SIG-M5 treated with dmso at 0.1 percent for 504 hours (cell line): ENCODE data around the gene NDUFA5.
"Not testable (repeated sequence)": the region's sequence is repeated elsewhere in the genome, so short reads cannot be mapped to it uniquely, and the experiment has no call there.

Experiments used
- DNase-seq: peaks from one replicate; lab custom pipeline; 2025; ENCODE audit not compliant: unreplicated experiment; lab: John Stamatoyannopoulos, UW

Gene NDUFA5

DNA sequence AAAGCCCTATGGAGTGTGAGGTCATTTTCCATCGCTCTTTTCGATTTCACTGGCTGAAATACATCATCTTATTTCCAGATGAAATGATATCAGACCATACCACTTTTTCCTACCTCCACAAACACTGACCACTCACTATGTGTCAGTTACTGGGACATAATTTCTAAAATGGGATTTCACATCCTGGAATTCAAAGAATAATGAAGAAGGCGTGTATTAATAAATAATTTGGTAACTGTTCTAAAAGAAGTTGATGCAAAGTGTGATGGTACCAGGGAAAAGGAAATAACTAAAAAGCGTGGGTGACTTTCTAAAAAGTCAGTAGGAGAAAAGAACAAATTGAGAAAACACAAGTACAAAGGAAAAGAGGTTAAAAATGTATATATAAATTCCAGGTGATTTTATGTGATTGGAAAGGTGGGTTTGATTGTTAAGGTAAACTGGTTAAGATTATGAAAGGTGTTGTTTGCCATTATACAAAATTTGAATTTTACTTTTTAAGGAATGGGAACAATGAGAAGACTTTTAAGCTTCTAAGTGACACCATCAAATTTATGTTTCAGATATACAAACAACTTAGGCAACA is 764 bp upstream of the NDUFA5 start:
- no peak for DNase-seq

DNA sequence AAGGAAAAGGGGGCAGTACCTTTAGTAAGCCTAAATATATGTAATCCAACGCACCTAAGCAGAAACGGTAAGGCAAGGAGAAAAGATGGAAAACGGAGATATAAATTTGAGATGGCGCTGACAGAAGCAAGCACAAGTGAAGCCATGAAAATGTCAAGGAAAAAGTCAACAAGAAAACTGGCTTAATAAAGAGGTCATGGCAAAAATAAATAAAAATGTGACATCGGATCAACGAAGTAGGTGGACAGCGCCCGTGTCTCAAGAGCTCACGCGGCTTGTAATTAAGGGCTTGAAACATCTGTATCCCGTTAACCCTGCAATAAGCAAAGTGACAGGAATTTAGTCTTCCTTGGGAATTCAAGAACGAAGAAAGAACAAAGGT is 611 bp downstream of the NDUFA5 start:
- no peak for DNase-seq

DNA sequence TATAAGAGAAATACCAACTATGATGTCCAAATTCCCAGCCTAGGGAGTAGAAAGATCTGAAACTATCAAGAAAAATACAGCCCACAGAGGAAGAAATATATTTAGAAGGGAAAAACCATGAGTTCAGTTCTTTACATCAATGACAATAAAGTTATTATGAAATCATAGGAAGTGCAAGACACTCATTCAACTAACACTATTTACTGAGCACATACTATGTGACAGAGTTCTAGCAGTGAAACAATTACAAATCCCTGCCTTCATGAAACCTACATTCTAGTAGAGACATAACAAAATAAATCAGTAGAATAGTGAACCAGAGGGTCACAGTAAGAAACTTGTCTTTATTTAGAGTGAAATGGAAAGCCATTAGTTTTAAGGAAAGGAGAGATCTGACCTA is 2.1 kb downstream of the NDUFA5 start:
- DNase-seq = no peak

DNA sequence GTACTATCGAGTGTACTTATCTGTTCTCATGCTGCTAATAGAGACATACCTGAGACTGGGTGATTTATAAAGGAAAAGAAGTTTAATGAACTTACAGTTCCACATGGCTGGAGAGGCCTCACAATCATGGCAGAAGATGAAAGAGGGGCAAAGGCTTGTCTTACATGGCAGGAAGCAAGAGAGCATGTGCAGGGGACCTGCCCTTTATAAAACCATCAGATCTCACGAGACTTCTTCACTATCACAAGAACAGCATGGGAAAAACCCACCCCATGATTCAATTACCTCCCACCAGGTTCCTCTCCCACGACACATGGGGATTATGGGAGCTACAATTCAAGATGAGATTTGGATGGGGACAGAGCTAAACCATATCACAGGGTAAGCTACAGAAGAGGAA is 4.5 kb downstream of the NDUFA5 start:
- DNase-seq = no peak

DNA sequence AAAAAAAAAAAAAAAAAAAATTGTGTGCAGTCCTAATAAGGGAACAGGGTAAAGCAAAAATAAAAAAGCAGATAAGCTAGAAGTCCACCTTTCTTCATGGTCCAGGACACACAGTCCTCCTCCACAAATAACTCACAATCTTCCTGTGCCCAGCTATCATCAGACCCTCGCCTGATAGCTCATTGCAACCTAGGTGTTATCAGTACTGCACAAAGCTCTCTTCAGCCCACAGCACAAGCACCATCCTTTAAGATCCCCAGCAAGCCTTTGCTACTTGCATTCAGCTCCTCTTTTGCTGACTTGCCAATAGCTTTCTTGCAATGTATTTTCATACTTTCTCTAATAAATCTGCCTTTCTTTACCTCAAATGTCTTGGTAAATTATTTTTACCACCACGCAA is 5.0 kb downstream of the NDUFA5 start:
- DNase-seq = no peak

DNA sequence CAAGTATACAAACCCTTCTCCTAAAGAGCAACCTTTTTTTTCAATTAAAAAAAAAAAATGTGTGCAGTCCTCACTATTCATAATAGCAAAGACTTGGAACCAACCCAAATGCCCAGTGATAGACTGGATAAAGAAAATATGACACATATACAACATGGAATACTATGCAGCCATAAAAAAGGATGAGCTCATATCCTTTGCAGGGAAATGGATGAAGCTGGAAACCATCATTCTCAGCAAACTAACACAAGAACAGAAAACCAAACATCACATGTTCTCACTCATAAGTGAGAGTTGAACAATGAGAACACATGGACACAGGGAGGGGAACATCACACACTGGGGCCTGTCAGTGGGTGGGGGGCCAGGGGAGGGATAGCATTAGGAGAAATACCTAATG is 5.5 kb downstream of the NDUFA5 start:
- DNase-seq = not testable (repeated sequence)

DNA sequence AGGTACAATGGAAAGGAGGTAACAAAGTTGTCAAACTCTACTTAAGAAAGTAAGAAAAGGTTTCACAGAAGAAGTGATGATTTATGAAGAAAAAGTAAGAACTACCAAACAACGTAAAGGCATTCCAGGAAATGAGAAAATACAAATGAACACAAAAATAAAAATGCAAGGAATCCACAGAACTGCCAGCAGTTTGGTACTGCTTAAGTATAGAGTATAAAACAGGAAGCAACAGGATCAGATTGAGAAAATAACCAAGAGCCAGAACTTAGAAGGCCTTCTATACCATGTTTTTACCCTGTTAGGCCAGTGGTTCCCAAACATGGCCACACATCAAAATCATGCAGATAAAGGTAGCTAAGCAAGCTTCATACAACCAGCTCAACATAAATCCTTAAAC is 9.2 kb downstream of the NDUFA5 start:
- DNase-seq = no peak

DNA sequence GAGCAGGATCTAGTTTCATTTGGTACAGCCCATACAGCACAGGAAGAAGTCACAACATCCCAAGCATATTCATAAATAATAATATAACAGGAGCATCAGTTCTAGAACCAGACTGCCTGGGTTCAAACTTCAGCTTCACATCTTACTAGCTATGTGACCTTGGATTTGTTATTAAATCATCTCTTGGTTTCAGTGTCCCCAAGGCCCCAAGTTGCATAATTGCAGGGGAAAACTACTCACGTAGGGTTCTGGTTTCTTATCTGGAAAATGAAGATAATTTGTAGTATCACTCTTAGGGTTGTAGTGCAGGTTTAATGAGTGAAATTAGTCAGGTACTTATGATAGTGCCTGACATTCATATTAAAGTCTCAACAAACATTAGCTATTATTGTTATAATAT is 17.7 kb downstream of the NDUFA5 start:
- DNase-seq = no peak

DNA sequence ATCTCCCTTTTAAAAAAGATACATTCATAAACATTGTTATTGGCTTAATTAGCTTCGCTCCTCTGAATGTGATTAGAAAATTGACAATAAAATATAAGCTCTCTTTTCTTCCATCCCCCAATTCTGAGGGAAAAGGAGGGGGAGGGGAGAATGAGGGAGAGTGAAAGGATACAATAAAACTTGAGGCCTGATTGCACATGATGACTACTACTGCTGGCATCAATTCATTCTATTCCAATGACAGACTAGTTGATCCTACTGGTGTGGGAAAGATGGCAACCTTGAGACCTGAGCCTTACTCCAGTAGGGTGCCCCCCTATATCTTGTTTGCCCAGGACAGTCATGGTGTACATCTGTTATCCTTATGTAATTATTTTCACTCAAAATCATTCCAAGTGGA is 18.7 kb downstream of the NDUFA5 start:
- no peak for DNase-seq

DNA sequence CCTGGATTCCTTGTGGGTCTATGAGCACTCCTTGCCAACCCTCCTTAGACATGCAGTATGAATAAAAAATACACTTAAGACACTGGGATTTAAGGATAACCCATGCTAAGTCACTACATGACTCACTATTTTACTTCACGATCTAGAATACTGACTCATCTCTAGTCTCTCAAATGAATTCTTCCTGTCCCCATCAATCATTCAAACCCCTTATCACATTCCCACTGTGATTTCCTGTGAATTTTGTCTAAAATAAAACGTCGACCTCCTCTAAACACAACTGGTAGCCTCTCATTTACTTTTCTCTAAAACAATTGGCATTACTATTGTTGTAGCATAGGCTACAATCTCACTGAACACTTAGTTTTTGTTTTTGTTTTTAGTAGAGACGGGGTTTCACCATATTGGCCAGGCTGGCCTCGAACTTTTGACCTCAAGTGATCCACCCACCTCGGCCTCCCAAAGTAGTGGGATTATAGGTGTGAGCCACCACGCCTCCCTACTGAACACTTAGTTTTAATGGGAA is 19.4 kb downstream of the NDUFA5 start:
- no peak for DNase-seq

DNA sequence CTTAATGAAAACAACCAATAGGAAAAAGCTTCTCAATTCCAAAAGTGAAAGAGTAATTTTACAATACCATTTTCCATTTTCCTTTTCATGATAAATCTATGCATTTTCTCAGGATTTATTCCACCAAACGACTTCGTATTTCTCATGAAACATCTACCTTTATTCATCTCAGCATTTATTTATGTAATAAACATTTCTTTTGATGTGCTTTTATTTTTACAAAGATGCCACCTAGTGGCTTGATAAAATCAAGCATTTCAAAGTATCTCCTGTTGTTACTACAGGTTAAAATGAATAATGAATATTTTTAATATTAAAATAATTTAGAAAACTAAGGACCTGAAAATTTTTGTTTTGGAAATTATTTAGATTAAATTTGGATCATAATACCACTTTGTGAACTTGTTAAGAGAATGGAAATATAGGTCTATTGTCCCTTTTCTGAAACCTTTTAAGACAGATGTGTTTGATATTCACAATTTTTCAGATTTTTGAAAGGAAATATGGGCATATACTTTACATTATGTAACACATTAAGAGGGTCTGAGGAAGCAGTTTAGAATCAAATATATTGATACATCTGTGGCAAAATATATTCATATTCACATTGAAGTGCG is 20.5 kb downstream of the NDUFA5 start:
- no peak for DNase-seq

DNA sequence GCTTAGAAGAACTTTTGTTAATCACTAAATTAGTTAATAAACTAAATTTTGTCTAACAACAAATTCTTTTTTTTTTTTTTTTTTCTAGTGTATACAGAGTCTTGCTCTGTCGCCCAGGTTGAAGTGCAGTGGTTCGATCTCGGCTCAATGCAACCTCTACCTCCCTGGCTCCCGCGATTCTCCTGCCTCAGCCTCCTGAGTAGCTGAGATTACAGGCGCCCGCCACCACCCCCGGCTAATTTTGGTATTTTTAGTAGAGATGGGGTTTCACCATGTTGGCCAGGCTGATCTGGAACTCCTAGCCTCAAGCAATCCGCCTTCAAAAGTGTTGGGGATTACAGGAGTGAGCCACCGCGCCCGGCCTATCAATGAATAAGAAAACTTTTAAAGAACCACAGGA is 22.1 kb downstream of the NDUFA5 start:
- no peak for DNase-seq

DNA sequence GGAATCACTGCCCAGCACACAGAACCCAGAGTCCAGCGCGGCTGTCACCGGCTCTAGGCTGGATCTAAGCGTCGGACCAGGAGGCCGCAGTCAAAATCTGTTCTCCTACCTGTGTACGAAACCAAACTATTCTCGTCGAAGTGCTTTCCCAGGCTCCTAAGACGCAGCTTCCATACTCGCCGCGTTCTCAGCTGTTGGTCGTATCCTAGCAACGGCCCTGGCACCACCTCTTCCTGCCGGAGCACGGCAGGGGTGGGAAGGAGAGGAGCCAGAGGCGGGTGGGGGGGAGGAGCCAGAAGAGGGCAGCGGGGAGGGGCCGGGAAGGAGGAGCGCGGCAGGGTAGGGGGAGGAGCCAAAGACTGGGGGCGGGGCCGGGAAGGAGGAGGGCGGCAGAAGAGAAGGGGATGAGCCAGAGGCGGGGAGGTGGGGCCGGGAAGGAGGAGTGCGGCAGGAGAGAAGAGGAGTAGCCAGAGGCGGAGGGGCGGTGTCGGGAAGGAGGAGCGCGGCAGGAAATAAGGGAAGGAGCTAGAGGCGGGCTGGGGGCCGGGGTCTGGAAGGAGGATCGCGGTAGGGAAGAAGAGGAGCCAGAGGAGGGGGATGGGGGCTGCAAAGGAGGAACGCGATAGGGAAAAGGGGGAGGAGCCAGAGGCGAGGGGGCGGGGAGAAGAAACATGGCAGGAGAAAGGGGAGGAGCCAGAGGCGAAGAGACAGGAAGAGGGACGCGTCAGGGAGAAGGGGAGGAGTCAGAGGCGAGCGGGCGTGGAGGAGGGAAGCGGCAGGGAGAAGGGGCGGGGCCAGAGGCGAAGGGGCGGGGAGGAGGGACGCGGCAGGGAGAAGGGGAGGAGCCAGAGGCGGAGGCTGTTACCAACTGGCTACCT is 23.0 kb downstream of the NDUFA5 start, which contains the start of gene IQUB:
IQUB (minus strand) TSS at position 213 of the 878 bp plus-strand sequence. CDS start 22,255 bp downstream, outside the sequence.
- DNase-seq = peak; percentile 94

DNA sequence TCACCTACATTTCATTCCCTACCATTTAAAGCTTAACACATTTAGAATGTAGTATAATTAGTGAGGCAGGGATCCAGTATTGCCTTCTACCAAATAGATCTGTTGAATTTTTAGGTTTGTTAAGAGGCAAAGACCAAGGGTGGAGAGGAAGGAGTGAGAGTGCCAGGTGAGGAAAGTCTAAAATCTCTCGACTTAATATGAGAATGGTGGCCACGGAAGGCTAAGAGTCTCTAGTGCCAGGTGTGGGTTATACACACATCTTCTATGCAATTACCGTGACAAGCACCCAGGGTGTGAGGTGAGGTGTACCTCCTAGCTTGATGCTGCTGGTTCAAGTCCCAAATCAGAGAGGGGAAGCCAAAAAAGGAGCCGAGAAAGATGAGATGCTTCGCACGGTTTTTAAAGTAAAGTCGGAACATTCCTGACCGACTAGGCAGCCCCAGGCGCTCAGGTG is 23.7 kb downstream of the NDUFA5 start:
- peak; percentile 5 for DNase-seq

DNA sequence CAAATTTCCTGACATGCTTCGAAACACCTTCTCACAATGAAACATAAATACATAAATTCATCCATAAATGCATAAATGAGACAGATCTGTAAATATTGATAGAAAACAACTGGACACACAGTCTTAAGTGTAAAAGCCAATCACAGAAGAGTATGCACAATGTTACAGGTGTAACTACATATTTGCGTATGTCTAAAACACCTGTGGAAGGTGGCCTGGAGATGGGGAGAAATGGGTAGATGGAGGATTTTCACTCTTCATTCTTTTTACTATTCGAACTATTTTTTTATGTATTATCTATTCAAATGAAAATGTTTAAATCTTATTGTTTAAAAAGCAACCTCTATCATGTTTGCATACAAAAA is 24.1 kb downstream of the NDUFA5 start:
- DNase-seq = no peak

DNA sequence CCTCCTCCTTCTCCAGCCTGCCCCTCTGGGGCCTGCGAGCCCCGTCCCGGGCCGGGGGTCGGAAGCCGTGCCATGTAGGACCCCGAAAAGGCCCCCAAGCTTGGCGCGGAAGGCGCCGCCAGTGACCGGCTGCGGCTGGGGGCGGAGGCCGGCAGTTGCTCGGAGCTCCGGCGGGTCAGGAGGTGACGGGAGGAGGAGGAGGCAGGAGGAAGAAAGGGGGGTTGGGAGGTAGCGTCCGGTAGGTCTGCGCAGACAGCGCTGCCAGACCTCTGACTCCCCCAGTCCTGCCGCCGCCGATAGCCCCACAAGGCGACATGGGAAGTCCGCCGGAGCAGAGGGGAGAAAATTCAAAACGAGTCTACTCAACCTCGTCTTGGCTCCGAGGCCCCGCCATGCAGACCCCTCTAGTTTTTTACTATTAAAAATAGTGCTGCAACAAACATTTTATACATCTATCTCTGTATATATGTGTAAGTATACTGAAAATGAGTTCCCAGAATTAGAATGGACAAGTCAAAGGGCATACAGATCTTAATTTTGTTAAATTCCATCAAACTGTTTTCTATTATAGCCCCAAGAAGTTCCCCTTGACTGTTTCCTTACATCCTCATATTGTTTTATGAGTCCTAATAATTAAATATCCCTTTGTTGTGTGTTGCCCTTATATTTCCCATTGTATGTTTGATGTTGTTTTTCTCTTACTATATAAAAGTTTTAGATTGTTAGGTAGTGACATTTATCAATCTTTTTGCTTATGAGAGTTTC is 24.6 kb downstream of the NDUFA5 start:
- not testable (repeated sequence) for DNase-seq

DNA sequence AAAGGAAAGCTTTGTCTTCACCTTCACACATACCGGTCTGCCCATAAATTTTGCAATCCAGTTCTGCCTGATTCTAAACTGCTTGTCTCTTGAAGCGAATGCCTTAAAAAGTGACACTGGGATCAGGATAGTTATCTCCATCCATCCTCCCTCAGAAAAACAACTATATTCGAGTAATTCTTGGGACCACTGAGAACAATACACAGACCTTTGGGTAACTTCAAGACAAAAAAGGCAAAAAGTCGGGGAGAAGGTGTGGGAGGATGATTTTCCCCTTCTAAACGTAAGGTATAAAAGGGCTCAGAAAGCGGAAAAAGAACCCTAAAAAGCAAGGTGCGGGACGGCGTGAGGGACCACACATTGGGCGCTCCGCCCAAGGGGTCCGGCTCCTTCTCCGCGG is 25.3 kb downstream of the NDUFA5 start:
- not testable (repeated sequence) for DNase-seq

DNA sequence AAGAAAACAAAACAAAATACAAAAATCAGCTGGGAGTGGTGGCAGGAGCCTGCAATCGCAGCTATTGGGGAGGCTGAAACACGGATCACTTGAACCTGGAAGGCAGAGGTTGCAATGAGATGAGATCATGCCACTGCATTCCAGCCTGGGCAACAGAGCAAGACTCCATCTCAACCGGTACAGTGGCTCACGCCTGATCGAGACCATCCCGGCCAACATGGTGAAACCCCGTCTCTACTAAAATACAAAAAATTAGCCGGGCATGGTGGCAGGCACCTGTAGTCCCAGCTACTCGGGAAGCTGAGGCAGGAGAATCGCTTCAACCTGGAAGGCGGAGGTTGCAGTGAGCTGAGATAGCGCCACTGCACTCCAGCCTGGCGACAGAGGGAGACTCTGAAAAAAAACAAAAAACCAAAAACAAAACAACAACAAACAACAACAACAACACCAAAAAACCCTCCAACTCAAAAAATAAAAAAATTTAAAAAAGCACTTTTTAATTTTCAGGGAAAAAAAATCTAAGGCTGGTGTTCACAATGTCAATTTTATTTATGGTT is 27.5 kb downstream of the NDUFA5 start:
- not testable (repeated sequence) for DNase-seq

DNA sequence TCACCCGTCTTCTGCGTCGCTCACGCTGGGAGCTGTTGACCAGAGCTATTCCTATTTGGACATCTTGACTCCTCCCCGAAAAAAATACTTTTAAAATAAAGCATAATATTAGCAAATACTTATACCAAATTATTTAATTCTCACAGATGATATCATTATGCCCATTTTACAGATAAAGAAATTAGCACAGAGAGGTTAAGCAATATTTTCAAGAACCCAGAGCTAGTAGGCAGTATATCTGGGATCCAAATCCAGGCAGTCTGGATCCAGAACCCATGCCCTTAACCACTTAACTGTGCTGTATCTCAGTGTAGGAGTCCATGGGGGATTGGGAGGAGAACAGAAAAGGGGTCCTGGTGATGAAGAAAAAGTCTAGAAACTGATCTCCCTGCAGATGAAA is 29.4 kb downstream of the NDUFA5 start:
- DNase-seq = no peak

DNA sequence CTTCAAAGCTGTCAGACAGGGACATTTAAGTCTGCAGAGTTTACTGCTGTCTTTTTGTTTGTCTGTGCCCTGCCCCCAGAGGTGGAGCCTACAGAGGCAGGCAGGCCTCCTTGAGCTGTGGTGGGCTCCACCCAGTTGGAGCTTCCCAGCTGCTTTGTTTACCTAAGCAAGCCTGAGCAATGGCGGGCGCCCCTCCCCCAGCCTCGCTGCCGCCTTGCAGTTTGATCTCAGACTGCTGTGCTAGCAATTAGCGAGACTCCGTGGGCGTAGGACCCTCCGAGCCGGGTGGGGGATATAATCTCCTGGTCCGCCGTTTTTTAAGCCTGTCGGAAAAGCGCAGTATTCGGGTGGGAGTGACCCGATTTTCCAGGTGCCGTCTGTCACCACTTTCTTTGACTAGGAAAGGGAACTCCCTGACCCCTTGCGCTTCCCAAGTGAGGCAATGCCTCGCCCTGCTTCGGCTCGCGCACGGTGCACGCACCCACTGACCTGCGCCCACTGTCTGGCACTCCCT is 29.8 kb downstream of the NDUFA5 start:
- not testable (repeated sequence) for DNase-seq

DNA sequence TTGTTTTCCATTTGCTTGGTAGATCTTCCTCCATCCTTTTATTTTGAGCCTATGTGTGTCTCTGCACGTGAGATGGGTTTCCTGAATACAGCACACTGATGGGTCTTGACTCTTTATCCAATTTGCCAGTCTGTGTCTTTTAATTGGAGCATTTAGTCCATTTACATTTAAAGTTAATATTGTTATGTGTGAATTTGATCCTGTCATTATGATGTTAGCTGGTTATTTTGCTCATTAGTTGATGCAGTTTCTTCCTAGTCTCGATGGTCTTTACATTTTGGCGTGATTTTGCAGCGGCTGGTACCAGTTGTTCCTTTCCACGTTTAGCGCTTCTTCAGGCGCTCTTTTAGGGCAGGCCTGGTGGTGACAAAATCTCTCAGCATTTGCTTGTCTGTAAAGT is 31.1 kb downstream of the NDUFA5 start:
- DNase-seq = not testable (repeated sequence)
